Endodermal cell (in vitro differentiated cells): ENCODE data around the gene APCS. TPM values are rescaled to one million over a fixed set of nuclear protein-coding genes. Genes with fewer than 3 reads are reported as not detected.

Source experiments
- DNase-seq: peaks from one replicate; pipeline ENCODE4 v3.0.0-alpha.2; 2017
- H3K27ac ChIP-seq: 2 replicates; pipeline ENCODE4 v1.5.1; 2013; ENCODE audit warnings: mild to moderate bottlenecking, low read depth, low read length, moderate library complexity
- H3K27me3 ChIP-seq: 2 replicates; pipeline ENCODE4 v1.6.1; 2013; ENCODE audit warnings: mild to moderate bottlenecking, low read length, moderate library complexity; ENCODE audit not compliant: insufficient read depth, control insufficient read depth, poor library complexity, severe bottlenecking
- H3K36me3 ChIP-seq: 2 replicates; pipeline ENCODE4 v1.7.0; 2013; ENCODE audit warnings: mild to moderate bottlenecking, low read length, moderate library complexity; ENCODE audit not compliant: control insufficient read depth, insufficient read depth
- H3K4me1 ChIP-seq: one replicate; pipeline ENCODE4 v1.7.0; 2013; ENCODE audit warnings: low read length; ENCODE audit not compliant: control insufficient read depth, insufficient read depth
- H3K4me3 ChIP-seq: 2 replicates; pipeline ENCODE4 v1.5.1; 2013; ENCODE audit warnings: mild to moderate bottlenecking, low read length, moderate library complexity
- H3K9ac ChIP-seq: 2 replicates; pipeline ENCODE4 v1.6.1; 2013; ENCODE audit warnings: mild to moderate bottlenecking, low read length, moderate library complexity; ENCODE audit not compliant: poor library complexity, severe bottlenecking; ENCODE audit errors: extremely low read depth
- H3K9me3 ChIP-seq: 2 replicates; pipeline ENCODE4 v1.6.1; 2013; ENCODE audit warnings: mild to moderate bottlenecking, low read length, moderate library complexity; ENCODE audit not compliant: control insufficient read depth
- H3K27ac Mint-ChIP-seq: 2 replicates; pipeline ENCODE4 v1.8.0; 2020; ENCODE audit warnings: mixed read lengths
- H3K27me3 Mint-ChIP-seq: 2 replicates; pipeline ENCODE4 v1.8.0; 2021; ENCODE audit warnings: mild to moderate bottlenecking, mixed read lengths; ENCODE audit not compliant: insufficient read depth
- H3K36me3 Mint-ChIP-seq: 2 replicates; pipeline ENCODE4 v1.8.0; 2020; ENCODE audit warnings: low read depth, mixed read lengths
- H3K4me1 Mint-ChIP-seq: 2 replicates; pipeline ENCODE4 v1.8.0; 2020; ENCODE audit warnings: mixed read lengths
- H3K4me3 Mint-ChIP-seq: 2 replicates; pipeline ENCODE4 v1.8.0; 2020; ENCODE audit warnings: mild to moderate bottlenecking, moderate library complexity, mixed read lengths
- H3K9me3 Mint-ChIP-seq: 2 replicates; pipeline ENCODE4 v1.8.0; 2020; ENCODE audit warnings: mild to moderate bottlenecking, mixed read lengths
- CTCF ChIP-seq: fragments of 200-600 bp; sonication (generic); conservative IDR thresholded peaks from 2 replicates; pipeline ENCODE4 v1.5.0; 2021; ENCODE audit warnings: antibody characterized with exemption, mild to moderate bottlenecking
- total RNA-seq, 2 donors: library from RNA; stranded (reverse); fragmentation: NEBNext Ultra II Directional in 1 of 2; extraction: Animal tissue kit (Norgen Biotek cat#: 25700) in 1 of 2; gene quantifications; 2 replicates in 1 of 2; 3 replicates in 1 of 2; pipeline ENCODE4 v1.2.1, GENCODE V29; 2021

Gene APCS
- total RNA-seq, 2 donors from 2014 or later: not detected

- Histone ChIP-seq H3K27me3 (no peaks in the 10 kb centered on the region), H3K9ac (no peak overlapping the region), H3K4me3 (no peak overlapping the region), H3K9me3 (no peaks in the 10 kb centered on the region), H3K27ac (no peak overlapping the region), H3K4me1 (no peaks in the 10 kb centered on the region), H3K36me3 (no peaks in the 10 kb centered on the region)
- no peak overlapping the region for H3K4me3 Mint-ChIP-seq
- no peaks in the 10 kb centered on the region for H3K27me3 Mint-ChIP-seq
- no peaks in the 10 kb centered on the region for H3K36me3 Mint-ChIP-seq
- TF ChIP-seq CTCF: no peak
- H3K9me3 Mint-ChIP-seq: peaks cover 22% of the 10 kb centered on the region
- H3K27ac Mint-ChIP-seq: no peak overlapping the region
- no peaks in the 10 kb centered on the region for H3K4me1 Mint-ChIP-seq
- DNase-seq: no peak
Measured at GRCh38 chr1:159632922-159633321, 45.3 kb downstream of the APCS start.

Other genes starting within 250 kb of the APCS start
- gene OR10J4, start 155.6 kb upstream of the APCS start, total RNA-seq: not detected
- not detected for gene OR10J1, start 148.1 kb upstream of the APCS start, total RNA-seq
- not detected for gene OR10J5, start 51.8 kb upstream of the APCS start, total RNA-seq
- 1 to 10 TPM in 1 of 2 donors, not detected in 1; 1.2 TPM for gene CRP, start 126.8 kb downstream of the APCS start, total RNA-seq
- 10 to 100 TPM; 28.8 to 32.3 TPM for gene DUSP23, start 193.1 kb downstream of the APCS start, total RNA-seq
- gene FCRL6, start 214.5 kb downstream of the APCS start, total RNA-seq: not detected
- gene SLAMF8, start 239.0 kb downstream of the APCS start, total RNA-seq: not detected